SK-N-SH treated with all-trans-retinoic acid at 6 μM for 48 hours (cell line): ENCODE measurements around the gene PID1.

Source experiments
- ARNTL ChIP-seq: fragments of 450-650 bp; formaldehyde crosslinking; IDR thresholded peaks from 2 replicates; pipeline ENCODE4 v1.5.0; 2020; ENCODE audit warnings: low read depth, mild to moderate bottlenecking, moderate library complexity, borderline replicate concordance
- ESRRG ChIP-seq: fragments of 250-450 bp; sonication (Bioruptor Pico); IDR thresholded peaks from 2 replicates; pipeline ENCODE4 v1.6.1; 2021; ENCODE audit warnings: mild to moderate bottlenecking
- PATZ1 ChIP-seq: fragments of 250-450 bp; sonication (Bioruptor Pico); IDR thresholded peaks from 2 replicates; pipeline ENCODE4 v1.8.0; 2020; ENCODE audit warnings: mild to moderate bottlenecking, moderate library complexity, borderline replicate concordance
- RARB ChIP-seq: fragments of 250-450 bp; sonication (Bioruptor Pico); IDR thresholded peaks from 2 replicates; pipeline ENCODE4 v1.8.0; 2021; ENCODE audit warnings: mild to moderate bottlenecking, moderate library complexity
- TOX ChIP-seq: fragments of 250-450 bp; sonication (Bioruptor Pico); IDR thresholded peaks from 2 replicates; pipeline ENCODE4 v1.8.0; 2021; ENCODE audit warnings: mild to moderate bottlenecking, moderate library complexity, borderline replicate concordance
- TSHZ2 ChIP-seq: fragments of 250-450 bp; sonication (Bioruptor Pico); IDR thresholded peaks from 2 replicates; pipeline ENCODE4 v1.5.0; 2020; ENCODE audit warnings: mild to moderate bottlenecking, moderate library complexity
- ZFP30 ChIP-seq: fragments of 450-650 bp; formaldehyde crosslinking; IDR thresholded peaks from 2 replicates; pipeline ENCODE4 v1.5.0; 2022; ENCODE audit warnings: mild to moderate bottlenecking, moderate library complexity

GRCh38 chr2:229050133-229050532 lies 221.0 kb downstream of the PID1 start:
- TF ChIP-seq RARB (CRISPR knock-in tag) (no peak), TOX (CRISPR knock-in tag) (no peak), ZFP30 (no peak), ESRRG (no peak), TSHZ2 (CRISPR knock-in tag) (no peak), ARNTL (no peak), PATZ1 (CRISPR knock-in tag) (no peak)
